Amygdala (tissue), 56 donors: ENCODE results near the gene PACSIN2.
"Not testable (repeated sequence)": the region's sequence is repeated elsewhere in the genome, so short reads cannot be mapped to it uniquely, and the experiment has no call there.

ENCODE experiments used
- DNase-seq, 56 donors: peaks; one replicate each; lab custom pipeline; 2025; lab: John Stamatoyannopoulos, UW

The PACSIN2 gene

DNA sequence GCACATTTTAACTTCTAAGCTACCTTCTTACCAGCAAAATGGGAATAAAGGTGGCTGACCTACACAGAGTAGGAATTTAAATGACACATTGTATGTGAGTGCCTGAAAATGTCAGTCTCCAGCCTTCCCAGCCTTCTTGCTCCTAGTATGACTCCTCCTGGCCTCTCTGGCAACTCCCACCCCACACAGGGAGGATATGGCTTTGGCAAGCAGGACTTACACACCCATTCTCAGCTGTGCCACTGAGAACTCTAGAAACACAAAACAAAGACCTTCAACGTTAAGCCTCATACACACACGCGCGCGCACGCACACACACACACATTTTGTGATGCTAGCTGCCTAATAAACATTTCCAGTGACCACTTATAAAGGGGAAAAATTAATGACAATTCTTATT lies 65.8 kb downstream of the PACSIN2 start:
- no peak for DNase-seq

DNA sequence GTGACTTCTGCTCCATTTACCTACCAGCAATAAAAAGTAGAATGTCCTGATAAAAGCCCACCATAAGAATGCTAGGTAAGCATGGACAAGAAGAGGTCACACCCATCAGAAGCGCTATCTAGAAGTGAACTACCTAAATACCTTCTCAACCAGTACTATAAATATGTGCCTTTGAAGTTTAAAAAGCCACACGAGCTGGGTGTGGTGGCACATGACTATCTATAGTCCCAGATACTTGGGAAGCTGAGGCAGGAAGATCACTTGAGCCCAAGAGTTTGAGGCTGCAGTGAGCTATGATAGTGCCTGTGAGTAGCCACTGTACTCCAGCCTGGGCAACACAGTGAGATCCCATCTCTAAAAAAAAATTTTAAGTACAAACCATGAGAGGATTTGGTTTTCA lies 66.7 kb downstream of the PACSIN2 start:
- DNase-seq: no peak

DNA sequence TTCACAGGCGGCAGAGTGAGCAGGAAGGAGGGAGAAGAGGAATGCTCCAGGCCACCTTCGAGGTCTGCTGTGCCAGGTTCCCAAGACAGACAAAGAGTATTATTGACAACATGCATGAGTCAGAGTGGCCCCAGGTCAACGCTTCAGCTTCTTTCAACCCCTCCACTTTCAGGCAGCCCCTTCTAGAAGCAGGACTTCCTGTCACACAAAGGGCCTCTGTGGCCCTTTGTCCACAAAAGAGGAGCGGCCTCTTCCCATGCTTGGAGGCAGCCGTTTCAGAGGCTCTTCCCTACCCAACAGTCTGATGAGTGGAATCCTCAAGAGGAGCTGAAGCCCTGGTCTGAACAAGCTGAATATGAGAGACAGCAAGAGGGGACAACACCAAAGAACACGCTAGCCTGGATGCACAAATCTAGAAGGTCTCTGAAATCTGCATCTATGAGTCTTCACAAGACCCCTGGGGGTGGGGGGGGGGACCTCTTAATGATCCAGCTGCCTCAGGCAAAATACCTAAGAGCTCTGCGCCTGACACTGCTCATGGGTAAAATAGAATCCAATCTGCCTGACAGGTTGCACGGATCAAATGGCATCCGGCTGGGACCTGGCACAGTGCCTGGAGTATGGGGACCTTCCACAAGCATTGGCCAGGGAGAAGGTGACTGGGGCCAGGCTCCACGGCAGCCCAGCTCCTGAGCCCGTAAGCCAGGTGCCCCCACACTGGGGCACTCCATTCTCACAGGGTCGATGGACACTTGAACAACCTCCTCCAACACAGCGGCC lies 67.5 kb downstream of the PACSIN2 start:
- no peak for DNase-seq

DNA sequence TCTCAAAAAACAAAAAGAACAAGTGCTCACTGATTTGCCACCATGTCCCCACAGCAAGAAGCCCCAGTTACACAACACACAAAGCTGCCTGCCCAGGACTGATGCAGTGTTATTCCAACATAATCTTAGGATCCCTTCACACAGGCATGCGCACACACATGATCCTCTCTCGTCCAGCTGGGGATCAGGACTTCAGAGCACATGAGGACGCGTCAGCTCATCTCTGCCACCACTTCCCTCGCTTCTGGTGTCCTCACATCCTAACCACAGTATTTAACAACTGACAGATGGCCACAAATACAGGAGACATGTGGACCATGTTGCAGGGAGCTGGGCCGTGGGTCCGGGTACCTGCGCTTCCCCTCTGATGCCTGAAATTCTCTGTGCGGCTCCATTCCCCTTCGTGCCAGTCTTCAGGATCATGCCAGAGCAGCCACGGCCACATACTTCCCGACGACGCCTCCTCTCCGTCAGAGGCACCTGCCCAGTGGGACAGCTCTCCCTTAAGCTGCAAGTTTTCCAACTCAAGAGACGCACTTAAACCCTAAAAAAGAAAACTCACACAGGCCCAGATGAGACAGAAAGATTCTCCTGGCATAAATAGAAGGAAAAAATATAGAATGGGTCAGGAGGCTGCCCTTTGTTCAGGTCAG lies 68.3 kb downstream of the PACSIN2 start:
- no peak for DNase-seq

DNA sequence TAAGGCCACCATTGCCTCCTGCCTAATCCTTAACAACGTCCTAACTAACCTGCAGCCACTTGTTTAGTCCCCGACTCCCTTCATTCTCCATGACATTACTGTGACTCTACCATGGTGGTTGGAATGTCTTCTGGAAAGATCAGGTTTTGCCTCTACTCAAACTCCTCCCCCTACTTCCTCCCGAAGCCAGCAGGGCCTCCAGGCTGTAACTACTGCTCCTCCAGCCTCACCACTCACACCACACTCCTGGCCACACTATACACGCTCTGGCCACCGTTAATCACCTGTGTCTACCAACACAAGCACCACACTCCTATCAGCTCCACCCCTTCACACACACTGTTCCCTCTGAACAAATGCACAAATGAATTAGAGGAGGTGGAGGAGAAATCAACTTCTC lies 69.2 kb downstream of the PACSIN2 start:
- no peak for DNase-seq

DNA sequence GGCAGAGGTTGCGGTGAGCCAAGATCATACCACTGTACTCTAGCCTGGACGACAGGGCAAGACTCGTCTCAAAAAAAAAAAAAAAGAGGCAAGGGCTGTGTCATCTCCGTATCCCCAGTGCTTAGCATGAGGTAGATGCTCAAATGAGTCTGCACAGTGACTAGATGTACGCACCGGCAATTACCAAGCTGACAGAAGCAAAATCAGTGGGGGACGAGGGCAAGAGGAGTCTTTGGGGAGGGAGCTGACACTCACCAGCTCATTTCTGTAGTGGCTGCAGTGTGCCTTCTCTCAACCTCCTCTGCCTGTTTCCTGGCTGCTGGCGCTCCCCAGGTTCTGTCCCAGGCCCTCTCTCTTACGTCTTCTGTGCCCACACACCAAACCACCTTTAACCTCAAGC lies 69.9 kb downstream of the PACSIN2 start:
- DNase-seq: no peak

DNA sequence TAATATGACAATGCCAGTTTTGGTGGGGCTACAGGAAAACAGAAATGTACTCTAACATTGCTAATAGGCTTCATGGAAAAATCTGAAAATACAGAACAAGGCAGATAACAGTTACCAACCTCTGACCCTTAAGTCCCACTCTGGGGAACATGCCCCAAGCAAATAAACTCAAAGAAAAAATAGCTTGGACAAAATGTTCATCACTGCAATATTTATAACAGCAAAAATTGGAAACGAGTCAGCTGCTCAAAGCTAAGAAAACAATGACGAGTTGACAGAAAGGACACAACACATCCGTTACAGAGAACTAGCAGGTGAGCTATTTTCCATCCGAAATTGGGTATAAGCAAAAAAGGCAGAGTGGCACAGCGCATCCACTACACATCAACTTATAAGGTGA lies 70.5 kb downstream of the PACSIN2 start:
- DNase-seq: no peak

DNA sequence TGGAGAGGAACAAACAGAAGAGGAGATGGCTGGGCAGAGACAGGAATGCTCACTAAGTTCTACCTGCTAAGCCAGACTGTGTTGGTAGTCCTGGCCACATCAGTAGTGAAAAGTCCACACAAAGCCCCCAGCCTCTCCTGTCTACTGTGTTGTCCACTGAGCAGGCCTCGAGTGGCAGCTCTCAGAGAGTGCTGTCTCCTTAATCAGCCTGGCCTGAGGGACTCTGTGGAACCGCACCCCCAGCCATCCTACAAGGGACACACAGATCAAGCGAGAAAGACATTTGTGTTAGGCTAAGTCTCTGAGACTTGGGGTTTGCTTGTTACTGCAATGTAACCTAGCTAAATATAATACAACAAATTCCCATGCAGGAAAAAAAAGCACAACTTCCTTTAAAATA lies 71.0 kb downstream of the PACSIN2 start:
- DNase-seq: no peak

DNA sequence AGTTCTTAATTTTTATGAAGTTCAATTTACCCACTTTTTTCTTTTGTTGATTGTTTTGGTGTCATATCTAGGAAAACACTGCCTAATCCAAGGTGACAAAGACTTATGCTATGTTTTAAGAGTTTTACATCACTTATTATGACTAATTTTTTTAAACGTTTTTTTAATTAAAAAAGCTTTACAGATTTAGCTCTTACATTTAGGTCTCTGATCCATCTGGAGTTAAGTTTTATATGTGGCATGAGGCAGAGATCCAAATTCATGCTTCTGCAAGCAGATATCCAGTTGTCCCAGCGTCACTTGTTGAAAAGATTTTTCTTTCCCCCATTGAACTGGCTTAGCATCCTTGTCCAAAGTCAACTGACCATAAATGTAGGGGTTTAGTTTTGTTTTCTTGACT lies 72.6 kb downstream of the PACSIN2 start:
- no peak for DNase-seq

DNA sequence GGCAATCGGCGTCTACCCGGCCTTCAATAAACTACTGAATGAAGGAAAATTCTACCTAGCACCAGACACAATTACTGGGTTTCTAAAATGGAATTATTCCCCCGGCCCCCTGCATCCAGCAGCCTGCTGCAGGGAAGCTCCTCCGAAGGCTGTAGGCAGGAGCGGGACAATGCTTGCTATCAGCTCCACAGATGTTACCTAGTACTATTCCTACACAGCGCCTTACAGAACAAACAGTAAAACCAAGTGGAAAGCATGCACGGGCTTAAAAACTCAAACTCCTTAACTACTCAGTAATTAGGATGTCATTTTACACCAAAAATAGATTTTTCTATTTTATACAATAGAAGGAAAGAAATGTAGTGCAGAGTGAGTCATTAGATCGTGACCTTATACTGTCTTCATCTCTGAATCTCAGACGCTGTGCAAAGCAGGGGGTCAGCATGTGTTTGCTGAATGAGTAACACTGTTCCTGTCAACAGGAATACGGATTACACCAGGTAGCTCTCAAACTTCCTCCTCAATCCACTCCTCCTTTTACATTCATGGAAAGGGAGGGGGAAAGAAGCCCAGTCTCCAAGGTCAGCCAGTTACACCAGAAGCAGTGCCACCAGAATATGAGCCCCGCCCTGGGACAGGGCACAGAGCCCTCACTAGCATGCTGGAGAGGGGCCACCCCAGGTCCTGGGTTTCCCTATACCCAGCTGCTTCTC lies 74.9 kb downstream of the PACSIN2 start:
- no peak for DNase-seq

DNA sequence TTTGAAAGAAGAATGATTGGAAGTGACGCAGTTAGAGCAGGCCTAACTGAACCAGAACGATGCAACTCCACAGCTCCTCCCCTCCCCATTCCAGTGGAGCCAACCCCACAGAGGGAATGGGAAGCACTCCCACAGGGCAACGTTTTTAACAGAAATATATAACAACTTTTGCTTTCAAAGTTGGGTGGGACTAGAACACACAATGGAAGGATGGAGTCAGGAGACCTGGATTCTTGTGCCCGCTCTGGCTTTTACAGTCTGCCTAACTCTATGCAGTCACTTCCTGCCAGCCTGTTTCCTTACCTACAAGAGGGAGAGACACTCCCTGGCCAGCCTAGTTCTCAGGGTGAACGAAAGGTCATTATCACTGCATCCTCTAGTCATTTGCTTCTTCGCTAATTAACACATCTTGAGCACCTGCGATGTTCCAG lies 75.5 kb downstream of the PACSIN2 start:
- DNase-seq: no peak

DNA sequence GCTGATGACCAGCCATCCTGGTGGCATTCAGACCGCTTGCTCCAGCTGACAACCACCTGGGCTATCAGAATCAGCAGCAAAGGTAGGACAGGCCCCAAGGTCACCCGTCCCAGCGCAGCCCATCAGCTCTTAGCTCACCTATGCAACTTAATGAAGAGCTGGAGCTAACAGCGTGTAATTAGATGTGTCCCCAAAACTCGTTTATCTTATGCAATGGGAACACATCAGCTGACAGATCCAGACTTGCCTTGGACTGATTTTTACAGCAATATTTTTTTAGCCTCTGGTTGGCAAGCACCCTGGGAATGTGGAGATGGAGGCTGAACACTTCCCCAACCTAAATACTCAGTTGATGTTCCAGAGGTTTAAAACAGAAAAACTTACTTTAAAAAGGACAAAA lies 76.0 kb downstream of the PACSIN2 start:
- no peak for DNase-seq

DNA sequence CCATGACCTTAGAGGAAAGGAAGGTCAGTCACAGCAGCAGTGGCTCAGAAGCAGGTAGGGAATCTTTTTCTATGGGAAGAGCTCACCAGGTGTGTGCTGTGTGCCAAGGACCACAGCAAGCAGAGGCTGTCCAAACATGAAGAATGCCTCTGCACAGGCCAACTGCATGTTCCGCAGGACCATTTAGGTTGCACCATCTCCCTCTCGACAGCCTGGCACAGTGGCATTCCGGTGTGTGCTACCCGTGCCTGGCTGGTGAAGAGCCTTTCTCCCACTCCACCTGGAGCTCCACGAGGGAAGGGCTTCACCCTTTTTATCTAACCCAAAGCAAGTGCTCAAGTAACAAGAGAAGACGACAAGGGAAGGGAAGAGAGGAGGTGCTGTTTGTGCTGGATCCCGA lies 76.5 kb downstream of the PACSIN2 start:
- DNase-seq: no peak

DNA sequence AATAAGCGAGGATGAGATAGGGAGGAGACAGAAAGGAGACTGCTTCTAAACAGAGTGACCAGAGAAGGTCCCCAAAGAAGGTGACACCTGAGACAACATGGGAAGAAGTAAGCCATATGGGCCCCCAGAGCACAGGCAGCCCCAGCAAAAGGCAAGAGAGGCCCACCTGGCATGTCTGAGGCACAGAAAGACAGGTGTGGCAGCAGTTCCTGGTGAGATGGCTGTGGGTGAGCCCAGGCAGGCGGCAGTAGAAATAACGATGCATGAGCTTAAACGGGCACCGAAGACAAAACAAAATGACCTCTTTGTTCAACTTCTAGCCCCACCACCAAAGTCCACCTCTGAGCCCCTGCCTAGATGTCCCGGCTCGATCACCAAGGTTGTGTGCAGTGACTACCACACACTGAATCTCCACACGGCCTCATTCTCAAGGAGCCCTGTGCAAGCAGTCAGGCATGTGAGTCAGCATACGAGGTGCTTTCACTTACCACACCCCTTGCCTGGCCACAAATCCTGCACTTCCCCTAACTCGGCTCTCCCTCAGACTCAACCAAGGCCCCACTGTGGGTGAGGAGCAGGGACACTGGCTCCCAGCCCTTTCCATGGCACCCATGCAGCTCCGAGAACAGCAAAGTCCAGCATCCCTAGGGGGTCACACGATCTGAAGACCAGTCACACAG lies 77.6 kb downstream of the PACSIN2 start:
- no peak for DNase-seq

DNA sequence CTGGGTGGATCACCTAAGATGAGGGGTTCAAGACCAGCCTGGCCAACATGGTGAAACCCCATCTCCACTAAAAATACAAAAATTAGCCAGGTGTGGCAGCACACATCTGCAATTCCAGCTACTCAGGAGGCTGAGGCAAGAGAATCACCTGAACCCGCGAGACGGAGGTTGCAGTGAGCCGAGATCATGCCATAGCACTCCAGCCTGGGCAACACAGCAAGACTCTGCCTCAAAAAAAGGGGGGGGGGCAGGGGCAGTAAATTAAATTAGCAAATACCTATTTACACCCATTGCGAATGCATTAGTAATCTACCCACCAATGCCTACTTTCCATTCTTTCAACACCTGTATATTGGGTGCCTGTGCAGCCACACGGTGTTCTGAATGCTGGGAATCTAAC lies 78.3 kb downstream of the PACSIN2 start:
- DNase-seq: not testable (repeated sequence)

DNA sequence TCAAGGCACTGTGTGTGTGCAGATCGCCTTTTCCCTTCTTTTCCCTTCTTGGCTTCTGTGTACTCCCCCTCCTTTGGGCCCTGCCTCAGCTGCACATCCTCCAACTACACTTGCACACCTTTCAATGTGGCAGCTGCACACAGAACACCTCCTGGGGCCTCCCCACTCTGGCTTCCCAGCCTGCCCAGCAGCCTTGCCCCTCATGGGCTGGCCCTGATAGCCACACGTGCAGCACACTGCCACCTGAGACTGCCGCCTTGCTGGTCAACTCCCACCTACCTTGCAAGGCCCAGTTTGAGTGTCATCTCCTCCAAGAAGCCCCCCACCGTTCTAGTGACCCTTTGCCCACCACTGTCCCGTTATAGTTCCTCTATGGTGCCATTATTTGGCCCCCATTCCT lies 80.6 kb downstream of the PACSIN2 start:
- DNase-seq: no peak

DNA sequence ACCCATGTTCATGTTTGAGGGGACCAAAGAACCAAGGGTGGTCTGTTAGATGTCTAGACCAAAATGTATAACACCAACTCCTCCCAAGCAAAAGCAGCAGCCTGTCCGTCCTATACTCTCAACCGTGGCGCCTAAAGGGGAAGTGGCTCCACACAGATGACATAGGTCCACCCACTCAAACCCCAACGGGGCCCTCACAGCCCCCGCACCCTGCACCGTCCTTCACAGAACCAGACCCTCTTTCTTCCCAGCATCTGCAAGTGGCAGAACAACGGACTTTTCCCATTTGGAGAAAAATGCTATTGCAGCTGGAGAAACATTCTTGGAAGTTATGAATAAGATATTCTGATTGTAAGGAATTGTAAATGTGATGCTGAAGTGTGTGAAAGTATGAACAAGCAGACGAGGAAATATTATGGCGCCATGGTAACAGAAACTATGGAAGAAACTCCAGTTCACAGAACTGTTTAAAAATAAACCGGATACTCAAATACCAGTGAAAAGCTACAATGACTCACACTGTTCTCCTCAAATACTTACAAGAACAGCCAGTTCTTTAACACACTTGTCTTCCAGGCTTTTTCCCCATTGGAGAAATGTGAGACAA lies 81.4 kb downstream of the PACSIN2 start:
- peak in 1 of 56 donors; percentile 16 for DNase-seq

DNA sequence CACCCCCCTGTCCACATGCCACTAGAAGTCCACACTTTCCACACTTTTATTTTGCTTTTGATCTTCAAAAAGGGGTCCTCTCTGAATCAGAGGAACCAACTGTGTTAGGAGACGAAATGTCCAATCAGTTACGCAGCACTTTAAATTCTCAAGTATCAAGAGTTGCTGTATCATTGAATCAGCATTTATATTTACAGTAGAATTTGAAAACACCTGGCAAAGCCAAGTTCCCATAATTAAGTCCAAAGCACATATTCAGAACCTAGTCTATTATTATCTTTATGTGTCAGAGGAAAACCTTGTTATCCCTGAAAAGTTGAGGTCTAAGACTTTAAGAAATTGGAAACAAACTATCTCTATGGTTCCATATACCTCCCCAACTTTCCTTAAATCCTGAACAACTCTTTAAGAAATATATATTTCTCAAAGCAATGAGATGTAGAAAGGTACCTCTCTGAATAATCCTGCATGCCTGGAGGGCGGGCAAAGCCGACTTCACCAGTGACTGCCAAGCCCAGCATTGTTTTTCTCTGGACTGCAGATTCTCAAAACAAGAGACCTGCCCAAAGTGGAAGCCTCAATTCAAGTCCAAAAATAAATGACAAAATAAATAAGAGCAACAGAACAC lies 82.0 kb downstream of the PACSIN2 start:
- no peak for DNase-seq

DNA sequence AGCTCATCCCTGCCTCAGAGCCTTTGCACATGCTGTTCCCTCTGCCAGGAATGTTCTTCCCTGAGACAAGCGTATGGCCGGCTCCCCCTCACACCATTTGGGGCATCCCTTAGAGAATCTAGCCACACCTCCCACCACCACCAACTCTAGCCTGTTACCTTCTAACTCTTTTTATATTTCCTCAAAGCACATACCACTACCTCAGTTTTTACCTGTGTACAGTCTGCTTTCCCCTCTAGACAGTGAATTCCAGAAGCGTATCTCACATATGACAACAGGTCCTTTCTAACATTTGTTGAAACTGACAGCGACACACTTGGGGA lies 82.8 kb downstream of the PACSIN2 start:
- no peak for DNase-seq

DNA sequence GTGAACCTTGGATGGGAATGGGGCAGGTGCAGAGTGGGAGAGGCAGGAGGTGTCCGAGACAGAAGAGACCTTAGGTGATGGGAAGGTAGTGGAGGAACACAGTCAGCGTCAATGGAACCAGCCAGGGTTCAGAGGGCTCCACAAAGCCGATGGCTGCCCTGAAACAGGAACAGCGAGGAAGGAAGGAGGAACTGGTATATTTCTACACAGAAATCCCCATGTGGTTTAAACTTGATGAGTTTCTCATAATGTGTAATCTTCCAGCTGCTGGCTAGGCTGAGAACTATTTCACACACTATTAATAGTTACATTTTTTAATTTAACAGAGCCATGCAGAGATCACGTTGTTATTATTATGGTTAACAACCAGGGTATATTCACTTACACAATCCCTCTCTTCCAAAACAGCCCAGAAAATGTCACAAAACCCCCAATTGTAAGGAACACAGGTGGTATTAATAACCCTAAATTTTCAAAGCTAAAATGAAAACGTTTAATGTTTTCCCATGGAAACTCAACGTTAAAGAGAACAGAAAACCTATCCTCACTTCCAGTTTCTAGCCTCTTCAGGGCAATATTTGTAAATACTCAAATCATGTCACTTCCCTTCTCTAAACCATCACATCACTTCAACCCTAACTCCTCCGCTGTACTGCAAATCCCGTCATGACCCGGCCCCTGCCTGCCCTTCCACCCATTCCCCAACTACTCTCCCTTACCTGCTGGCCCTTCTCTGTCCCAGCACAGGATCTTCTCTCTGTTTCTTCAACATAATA lies 83.3 kb downstream of the PACSIN2 start:
- no peak for DNase-seq
